ENCODE results near the gene ELMO1. TPM values are rescaled to one million over a fixed set of nuclear protein-coding genes. Genes with fewer than 3 reads are reported as not detected.

Gene ELMO1
- total and polyA plus RNA-seq, 2 of the 13 experiments (the other 11 are each of a cell fraction or from before 2014, with no cell fraction given): 0.11 to 0.17 TPM

DNA sequence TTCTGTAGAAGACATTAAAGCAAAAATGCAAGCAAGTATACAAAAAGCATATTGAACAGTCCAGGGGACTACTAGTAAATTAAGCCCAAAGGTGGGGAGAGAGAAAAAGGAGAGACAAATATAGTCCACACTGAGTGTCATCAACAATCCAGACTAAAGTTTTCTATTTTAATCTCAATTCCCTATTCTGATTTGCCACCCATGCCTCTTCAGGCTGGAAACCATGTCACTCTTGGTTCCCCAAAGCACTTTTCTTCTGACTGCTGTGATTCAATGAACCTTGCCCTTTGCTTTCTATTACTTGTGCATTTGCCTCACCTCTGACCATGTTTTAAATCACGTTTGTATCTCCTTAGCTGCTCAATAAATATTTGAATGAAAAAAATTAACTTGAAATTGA, 629.0 kb downstream of the ELMO1 start:
- BruUV-seq (replicated peaks): no TSS peak

More for the DNA sequence above, 629.0 kb downstream of the ELMO1 start:
- Histone ChIP-seq H3K4me2 (ENCODE audit: low read depth, low read length) (no peak overlapping the region), H3K9ac (ENCODE audit: insufficient read depth, low read depth, low read length) (no peak overlapping the region), H3K79me2 (ENCODE audit: insufficient read depth, low read length) (no peaks in the 10 kb centered on the region), H3K36me3 (replicated peaks in 1 of 2; ENCODE audit: control insufficient read depth in 1 of 2, insufficient read depth in 2 of 2, low read length in 2 of 2) (no peaks in the 10 kb centered on the region), H4K20me1 (ENCODE audit: insufficient read depth, low read length) (no peaks in the 10 kb centered on the region), H2AFZ (ENCODE audit: low read length) (no peak overlapping the region), H3K4me3 (replicated peaks in 1 of 3; ENCODE audit: insufficient read depth in 1 of 3, low read depth in 2 of 3, low read length in 3 of 3) (no peak overlapping the region), H3K27me3 (ENCODE audit: control insufficient read depth in 1 of 2, insufficient read depth in 2 of 2, low read length in 2 of 2) (no peaks in the 10 kb centered on the region), H3K9me3 (ENCODE audit: low read length) (no peaks in the 10 kb centered on the region), H3K4me1 (ENCODE audit: insufficient read depth, low read length) (peaks cover under 1% of the 10 kb centered on the region; the same call in 1 of the 2 replicates), H3K27ac (ENCODE audit: extremely low read length, insufficient read depth, low read length) (no peak overlapping the region)
- DNase-seq (ENCODE audit: low spot score) (no peak), FAIRE-seq (no peak), ATAC-seq (no peak)
- TF ChIP-seq ZNF761 (CRISPR knock-in tag; conservative IDR thresholded peaks at IDR 0.05) (no peak), RFXANK (CRISPR knock-in tag; IDR thresholded peaks at IDR 0.05) (no peak), ZNF510 (CRISPR knock-in tag; IDR thresholded peaks at IDR 0.05; ENCODE audit: low read depth) (no peak), GATAD1 (CRISPR knock-in tag; IDR thresholded peaks at IDR 0.05) (no peak), RNF2 (conservative IDR thresholded peaks at IDR 0.05; ENCODE audit: low read depth) (no peak), ZNF10 (CRISPR knock-in tag; IDR thresholded peaks at IDR 0.05; ENCODE audit: borderline replicate concordance, low read depth) (no peak), SP4 (CRISPR knock-in tag; IDR thresholded peaks at IDR 0.05) (no peak), ZNF432 (CRISPR knock-in tag; IDR thresholded peaks at IDR 0.05; ENCODE audit: borderline replicate concordance) (no peak), ZMAT3 (CRISPR knock-in tag; conservative IDR thresholded peaks at IDR 0.05) (no peak), MAZ (IDR thresholded peaks at IDR 0.05; ENCODE audit: borderline replicate concordance, low read depth, low read length) (no peak), MAZ (CRISPR knock-in tag; IDR thresholded peaks at IDR 0.05; ENCODE audit: low read depth) (no peak), KDM4B (CRISPR knock-in tag; IDR thresholded peaks at IDR 0.05) (no peak), ZKSCAN1 (IDR thresholded peaks at IDR 0.05; ENCODE audit: low read length) (no peak), REPIN1 (CRISPR knock-in tag; IDR thresholded peaks at IDR 0.05; ENCODE audit: borderline replicate concordance, low read depth) (no peak), EP300 (IDR thresholded peaks at IDR 0.05; ENCODE audit: low read depth in 2 of 2, low read length in 2 of 2) (no peak), EP300 (CRISPR knock-in tag; IDR thresholded peaks at IDR 0.05; ENCODE audit: borderline replicate concordance) (no peak), HOXA9 (CRISPR knock-in tag; IDR thresholded peaks at IDR 0.05; ENCODE audit: borderline replicate concordance) (no peak)
- TF ChIP-seq, protein P1, sequence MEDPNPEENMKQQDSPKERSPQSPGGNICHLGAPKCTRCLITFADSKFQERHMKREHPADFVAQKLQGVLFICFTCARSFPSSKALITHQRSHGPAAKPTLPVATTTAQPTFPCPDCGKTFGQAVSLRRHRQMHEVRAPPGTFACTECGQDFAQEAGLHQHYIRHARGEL (CRISPR knock-in tag; IDR thresholded peaks at IDR 0.05): no peak
- TF ChIP-seq, protein P2, sequence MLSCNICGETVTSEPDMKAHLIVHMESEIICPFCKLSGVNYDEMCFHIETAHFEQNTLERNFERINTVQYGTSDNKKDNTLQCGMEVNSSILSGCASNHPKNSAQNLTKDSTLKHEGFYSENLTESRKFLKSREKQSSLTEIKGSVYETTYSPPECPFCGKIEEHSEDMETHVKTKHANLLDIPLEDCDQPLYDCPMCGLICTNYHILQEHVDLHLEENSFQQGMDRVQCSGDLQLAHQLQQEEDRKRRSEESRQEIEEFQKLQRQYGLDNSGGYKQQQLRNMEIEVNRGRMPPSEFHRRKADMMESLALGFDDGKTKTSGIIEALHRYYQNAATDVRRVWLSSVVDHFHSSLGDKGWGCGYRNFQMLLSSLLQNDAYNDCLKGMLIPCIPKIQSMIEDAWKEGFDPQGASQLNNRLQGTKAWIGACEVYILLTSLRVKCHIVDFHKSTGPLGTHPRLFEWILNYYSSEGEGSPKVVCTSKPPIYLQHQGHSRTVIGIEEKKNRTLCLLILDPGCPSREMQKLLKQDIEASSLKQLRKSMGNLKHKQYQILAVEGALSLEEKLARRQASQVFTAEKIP (CRISPR knock-in tag; IDR thresholded peaks at IDR 0.05; ENCODE audit: borderline replicate concordance): no peak
- TF ChIP-seq, protein P3, sequence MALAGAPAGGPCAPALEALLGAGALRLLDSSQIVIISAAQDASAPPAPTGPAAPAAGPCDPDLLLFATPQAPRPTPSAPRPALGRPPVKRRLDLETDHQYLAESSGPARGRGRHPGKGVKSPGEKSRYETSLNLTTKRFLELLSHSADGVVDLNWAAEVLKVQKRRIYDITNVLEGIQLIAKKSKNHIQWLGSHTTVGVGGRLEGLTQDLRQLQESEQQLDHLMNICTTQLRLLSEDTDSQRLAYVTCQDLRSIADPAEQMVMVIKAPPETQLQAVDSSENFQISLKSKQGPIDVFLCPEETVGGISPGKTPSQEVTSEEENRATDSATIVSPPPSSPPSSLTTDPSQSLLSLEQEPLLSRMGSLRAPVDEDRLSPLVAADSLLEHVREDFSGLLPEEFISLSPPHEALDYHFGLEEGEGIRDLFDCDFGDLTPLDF (CRISPR knock-in tag; IDR thresholded peaks at IDR 0.05): no peak
- TF ChIP-seq, protein P4, sequence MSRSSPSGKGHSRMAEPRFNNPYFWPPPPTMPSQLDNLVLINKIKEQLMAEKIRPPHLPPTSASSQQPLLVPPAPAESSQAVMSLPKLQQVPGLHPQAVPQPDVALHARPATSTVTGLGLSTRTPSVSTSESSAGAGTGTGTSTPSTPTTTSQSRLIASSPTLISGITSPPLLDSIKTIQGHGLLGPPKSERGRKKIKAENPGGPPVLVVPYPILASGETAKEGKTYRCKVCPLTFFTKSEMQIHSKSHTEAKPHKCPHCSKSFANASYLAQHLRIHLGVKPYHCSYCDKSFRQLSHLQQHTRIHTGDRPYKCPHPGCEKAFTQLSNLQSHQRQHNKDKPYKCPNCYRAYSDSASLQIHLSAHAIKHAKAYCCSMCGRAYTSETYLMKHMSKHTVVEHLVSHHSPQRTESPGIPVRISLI (CRISPR knock-in tag; IDR thresholded peaks at IDR 0.05; ENCODE audit: borderline replicate concordance): no peak
- ChIA-PET POLR2A (no interaction called here), CTCF (ENCODE audit: low intra/inter-chr PET ratio, low total read pairs) (no interaction called here)
- intact Hi-C loops (cut with micrococcal nuclease; ENCODE audit: unreplicated experiment): no loop called here
- 0% methylated on average over 1 of the region's 1 CpG for WGBS (ENCODE audit: low lambda C conversion rate)
- in situ Hi-C loops (cut with HindIII; ENCODE audit: extremely low pct_ligation_motif_present, low pct_unique_long_range_greater_than_20kb): no loop called here

Measured in HepG2 (cell line).